T47D (cell line): ENCODE results near the gene TSTD1.
"Not testable (repeated sequence)": the region's sequence is repeated elsewhere in the genome, so short reads cannot be mapped to it uniquely, and the experiment has no call there.

Experiments used
- DNase-seq, 2 experiments: peaks; one replicate each; pipeline versions ENCODE4 v3.0.0 to v3.0.0-alpha.2; 2011 to 2012; ENCODE audit warnings: low read depth in 1 of 2, low spot score in 1 of 2
- JUND ChIP-seq: IDR thresholded peaks from 2 replicates; pipeline ENCODE4 v1.6.1; 2012; ENCODE audit warnings: low read depth
- in situ Hi-C: cut with HindIII; loops from 2 replicates; pipeline ENCODE4 v1.10.0; 2016; ENCODE audit warnings: low sequenced_read_pairs, low pct_unique_long_range_greater_than_20kb

TSTD1 gene

DNA sequence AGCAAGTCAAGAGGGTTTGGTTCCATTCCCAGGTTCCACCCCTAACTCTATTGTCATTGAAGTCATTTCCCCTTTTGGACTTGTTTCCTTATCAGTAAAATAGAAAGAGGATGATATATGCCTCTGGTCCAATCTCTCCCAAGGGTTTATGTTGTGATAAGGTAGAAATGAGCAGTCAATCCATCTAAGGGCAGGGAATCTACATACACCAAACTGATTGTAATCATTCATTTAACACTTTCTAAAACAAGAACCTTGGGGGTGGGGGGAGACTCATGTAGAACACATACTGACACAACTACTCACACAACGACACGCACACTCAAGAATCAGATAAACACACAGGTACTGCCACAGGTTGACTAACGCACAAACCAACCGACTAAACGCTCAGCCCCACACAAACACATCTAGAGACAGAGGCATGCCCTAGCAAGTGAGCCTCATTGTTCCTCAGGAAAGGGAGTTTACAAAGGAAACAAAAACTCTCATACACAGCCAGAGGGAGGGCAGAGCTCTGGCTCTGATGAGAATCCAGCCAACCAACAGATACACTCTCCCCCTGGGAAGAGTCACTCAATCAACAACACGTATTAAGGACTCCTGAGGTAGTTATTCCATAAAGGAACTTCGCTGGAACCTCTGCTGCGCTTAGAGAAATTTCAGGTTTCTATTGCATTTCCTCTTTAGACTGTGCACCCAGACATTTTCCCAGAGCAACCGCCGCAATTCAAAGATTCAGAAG is 18.8 kb downstream of the TSTD1 start:
- TF ChIP-seq JUND: no peak
- DNase-seq: peak in 1 of 2 experiments; percentile 67
- in situ Hi-C loops: no loop called here

DNA sequence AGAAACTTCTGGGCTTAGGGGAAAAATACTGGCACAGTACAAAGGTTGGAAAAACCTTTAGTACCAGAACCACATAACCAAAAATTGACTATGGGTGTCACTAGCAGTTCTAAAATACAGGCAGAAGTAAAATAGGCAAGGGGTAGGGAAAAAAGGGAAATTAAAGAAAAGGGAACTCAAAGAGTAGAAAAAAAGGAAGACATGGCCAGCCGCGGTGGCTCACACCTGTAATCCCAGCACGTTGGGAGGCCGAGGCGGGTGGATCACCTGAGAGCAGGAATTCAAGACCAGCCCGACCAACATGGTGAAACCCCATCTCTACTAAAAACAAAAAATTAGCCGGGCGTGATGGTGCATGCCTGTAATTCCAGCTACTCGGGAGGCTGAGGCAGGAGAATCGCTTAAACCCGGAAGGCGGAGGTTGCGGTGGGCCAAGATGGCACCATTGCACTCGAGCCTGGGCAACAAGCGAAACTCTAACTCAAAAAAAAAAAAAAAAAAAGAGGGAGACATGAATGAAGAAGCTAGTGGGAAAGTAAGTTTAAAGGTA is 19.6 kb downstream of the TSTD1 start:
- in situ Hi-C loops: not testable (repeated sequence)

DNA sequence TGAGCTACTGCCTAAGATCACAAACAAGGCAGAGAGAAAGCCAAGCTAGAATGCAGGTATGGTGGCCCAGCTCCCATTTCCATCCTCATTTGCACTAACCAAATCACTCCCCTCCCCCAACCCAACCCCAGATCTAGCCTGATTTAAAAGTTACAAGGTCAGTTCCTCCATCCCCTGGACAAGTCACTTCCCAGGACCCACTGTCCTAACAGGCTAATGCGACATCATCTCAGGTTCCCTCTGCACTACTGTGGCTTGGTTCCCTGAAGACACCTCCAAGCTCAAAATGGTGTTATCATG is 20.2 kb downstream of the TSTD1 start:
- no peak for TF ChIP-seq JUND
- in situ Hi-C loops: no loop called here
- no peak for DNase-seq

More for the DNA sequence above, 19.6 kb downstream of the TSTD1 start:
- DNase-seq: not testable (repeated sequence)

DNA sequence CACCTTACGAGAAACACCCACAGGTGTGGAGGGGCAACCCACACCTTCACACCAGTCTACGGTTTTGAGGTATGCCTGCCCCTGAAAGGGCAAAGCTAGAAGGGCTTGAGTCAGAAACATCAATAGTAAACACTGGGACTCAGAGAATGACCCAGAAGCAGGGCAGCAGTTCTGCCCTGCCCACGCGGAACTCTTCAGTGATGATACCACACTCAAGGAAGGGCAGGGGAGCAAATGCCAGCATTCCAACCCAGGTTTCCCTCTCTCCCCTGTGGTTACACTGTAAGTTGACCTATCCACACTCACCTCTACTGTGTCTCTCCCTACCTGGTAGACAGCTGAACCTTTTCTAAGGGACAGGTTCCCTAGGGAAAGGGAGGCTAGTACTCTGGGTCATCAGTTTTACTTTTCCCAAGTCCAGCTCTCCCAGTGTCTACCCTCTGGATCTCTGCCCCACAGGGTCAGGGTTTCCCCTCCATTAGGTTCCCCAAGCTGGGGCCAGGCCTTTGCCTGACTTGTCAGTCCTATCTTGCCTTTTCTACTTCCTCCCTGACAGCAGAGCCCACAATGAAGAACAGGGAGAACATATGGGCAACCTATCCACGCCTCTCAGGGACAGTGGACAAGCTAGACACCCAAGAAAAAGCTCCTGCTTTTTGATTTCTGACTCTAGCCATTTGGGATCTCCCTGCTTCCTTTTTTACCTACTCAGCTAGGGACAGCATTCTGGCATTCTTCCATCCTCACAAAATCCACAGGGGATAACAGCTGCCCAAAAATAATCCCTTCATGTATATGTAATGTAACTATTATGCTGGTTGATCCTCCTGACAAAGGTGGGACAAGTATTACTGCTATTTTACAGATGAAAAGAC is 20.8 kb downstream of the TSTD1 start:
- no peak for TF ChIP-seq JUND
- no peak for DNase-seq
- in situ Hi-C loops: no loop called here

DNA sequence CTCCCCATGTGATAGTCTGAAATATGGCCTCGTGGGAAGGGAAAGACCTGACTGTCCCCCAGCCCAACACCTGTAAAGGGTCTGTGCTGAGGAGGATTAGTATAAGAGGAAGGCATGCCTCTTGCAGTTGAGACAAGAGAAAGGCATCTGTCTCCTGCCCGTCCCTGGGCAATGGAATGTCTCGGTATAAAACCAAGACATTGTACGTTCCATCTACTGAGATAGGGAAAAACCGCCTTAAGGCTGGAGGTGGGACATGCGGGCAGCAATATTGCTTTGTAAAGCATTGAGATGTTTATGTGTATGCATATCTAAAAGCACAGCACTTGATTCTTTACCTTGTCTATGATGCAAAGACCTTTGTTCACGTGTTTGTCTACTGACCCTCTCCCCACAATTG is 21.6 kb downstream of the TSTD1 start:
- DNase-seq, in situ Hi-C loops: not testable (repeated sequence)

DNA sequence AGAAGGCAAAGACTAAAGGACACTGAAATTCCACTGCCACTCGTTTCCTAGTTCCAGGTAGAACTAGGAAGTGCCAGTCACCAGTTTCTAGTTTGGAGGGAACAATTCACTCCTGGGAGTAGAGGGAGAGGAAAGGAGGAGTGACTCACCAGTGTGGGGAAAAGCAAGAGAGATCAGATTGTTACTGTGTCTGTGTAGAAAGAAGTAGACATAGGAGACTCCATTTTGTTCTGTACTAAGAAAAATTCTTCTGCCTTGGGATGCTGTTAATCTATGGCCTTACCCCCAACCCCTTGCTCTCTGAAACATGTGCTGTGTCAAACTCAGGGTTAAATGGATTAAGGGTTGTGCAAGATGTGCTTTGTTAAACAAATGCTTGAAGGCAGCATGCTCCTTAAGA is 22.1 kb downstream of the TSTD1 start:
- in situ Hi-C loops: not testable (repeated sequence)
- peak in 1 of 2 experiments; percentile 23 for DNase-seq

DNA sequence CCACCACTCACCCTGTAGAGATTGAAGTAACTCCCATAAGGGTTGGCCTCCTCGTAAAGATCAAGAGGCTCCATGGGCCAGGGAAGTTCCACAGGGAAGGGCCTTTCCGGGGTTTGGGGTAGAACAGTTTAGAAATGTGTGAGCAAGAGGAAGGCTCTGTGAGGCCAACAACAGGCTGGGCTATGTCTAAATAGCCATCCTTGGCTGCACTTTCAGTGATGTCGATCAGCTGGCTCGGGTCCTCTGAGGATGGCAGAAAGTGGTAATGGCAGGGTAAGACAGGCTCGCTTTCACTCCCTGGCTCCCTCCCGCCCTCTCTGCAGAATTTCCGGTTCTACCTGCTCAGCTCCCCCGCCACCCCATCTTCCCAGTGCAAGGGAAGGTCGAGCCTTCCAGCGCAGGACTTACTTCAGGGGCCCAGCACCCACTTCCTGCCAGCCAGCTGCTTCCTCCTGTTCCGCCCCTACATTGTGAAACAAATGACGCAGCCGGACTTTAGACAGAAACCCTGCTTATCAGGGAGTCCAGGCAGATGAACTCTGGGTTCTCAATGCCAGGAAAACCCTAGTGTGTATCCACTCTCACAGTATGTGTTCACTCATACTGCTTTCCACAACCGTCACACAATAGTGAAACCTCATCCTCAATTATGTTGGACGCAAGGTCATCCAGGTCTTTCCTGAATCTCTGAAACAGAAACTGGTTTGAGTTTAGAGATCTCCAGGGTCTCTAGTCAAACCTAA is 25.1 kb downstream of the TSTD1 start:
- DNase-seq: peak; percentile 78 to 95
- in situ Hi-C loops: no loop called here
- TF ChIP-seq JUND: no peak; the same call in 1 of the 2 replicates

DNA sequence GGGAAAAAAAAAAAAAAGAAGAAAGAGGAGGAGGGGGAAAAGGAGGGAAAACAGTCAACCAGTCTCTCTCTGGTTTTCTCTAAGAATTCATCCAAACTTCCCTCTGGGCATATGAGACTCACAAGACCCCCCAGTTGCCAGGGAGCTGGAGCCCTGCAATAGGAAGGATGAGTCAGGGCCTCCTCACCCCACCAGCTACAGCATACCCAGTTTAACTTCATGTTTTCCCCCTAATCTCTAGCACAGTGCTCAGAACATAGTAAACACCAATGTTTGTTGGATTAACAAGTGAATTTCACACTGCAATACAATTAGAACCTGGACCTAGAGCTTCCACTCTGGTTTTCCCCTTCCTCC is 25.7 kb downstream of the TSTD1 start:
- in situ Hi-C loops: no loop called here
- no peak for DNase-seq
- TF ChIP-seq JUND: no peak

DNA sequence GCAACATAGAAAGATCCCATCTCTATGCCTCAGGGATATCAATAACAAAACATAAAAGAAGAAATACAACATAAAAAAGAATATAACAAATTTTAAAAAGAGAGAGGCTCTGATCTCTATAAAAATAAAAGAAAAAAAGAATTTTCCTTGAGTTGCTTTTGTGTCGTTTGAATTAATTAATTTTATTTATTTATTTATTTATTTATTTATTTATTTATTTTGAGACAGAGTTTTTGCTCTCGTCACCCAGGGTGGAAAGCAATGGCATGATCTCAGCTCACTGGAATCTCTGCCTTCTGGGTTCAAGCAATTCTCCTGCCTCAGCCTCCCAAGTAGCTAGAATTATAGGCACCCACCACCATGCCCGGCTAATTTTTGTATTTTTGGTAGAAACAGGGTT is 26.3 kb downstream of the TSTD1 start:
- in situ Hi-C loops: no loop called here
- DNase-seq: no peak
- TF ChIP-seq JUND: no peak

DNA sequence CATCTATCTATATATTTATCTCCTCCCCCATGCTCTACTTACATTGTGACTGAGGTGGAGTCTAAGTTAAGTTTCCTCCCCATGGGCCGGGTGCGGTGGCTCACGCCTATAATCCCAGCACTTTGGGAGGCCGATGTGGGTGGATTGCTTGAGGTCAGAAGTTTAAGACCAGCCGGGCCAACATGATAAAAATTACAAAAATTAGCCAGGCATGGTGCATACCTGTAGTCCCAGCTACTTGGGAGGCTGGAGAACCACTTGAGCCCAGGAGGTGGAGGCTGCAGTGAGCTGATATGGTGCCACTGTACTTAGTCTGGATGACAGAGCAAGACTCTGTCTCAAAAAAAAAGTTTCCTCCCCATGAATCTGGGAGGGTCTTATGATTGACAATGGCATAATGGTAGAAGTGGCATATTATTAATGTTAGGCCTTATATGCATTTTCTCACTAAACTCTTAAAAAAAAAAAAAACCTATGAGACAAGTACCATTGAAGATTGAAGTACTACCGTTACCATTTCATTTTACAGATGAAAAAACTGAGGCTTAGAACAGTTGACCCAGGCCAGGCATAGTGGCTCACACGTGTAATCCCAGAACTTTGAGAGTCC is 29.1 kb downstream of the TSTD1 start:
- DNase-seq: no peak
- no peak for TF ChIP-seq JUND
- in situ Hi-C loops: no loop called here

DNA sequence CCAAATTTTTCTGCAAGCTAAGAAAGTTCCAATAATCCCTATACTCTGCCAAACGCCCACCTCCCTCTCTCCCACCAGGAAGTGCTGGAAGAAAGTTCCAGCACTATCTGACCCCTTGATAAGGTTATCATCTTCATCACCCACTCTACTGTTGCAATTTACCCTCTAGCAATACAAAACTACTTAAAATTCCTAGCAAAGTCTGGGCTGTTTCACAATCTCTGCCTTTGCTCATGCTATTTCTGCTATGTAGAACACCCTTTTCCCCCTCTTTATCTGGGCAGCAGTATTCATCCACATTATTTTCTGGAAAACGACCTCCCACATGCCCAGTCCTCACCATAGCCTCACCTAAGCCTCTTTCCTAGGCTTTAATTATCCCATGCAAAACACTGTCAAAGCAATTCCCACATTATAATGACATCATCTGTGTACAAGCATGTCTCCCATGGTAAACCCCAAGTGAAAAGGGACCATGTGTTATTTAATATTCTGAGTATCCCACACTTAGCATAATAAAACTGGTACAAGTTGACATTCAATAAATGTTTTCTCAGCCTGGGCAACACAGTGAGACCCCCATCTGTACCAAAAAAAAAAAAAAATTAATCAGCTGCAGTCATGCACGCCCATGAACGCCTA is 29.8 kb downstream of the TSTD1 start:
- TF ChIP-seq JUND: no peak
- no peak for DNase-seq
- in situ Hi-C loops: no loop called here

DNA sequence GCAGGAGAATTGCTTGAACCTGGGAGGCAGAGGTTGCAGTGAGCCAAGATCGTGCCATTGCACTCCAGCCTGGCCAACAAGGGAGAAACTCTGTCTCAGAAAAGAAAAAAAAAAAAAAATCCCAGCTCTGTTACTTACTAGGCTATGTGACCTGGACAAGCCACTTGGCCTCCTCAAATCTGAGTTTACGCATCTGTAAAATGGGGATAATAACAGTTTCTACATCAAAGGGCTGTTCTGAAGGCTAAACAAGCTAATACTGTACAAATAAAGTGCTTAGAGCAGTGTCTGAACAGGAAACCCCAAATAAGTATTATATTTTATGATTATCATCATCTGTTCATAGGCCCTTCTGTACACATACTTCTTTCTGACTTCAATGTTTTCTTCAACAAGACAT is 31.4 kb downstream of the TSTD1 start:
- no peak for TF ChIP-seq JUND
- DNase-seq: no peak
- in situ Hi-C loops: no loop called here
